Mucosa of gallbladder (tissue), 1 donor: ENCODE results near the gene KCNQ5. TPM values are rescaled to one million over a fixed set of nuclear protein-coding genes. Genes with fewer than 3 reads are reported as not detected.

Experiments used
- DNase-seq: peaks from one replicate; pipeline ENCODE4 v3.0.0-alpha.2; 2020; ENCODE audit warnings: low spot score
- total RNA-seq: library from RNA; stranded (reverse); gene quantifications from one replicate; pipeline ENCODE4 v1.2.1, GENCODE V29; 2021
- donor health status: DM: no; HTN: no; CAD: no.

Gene KCNQ5
- total RNA-seq, 1 donor from 2014 or later: 2.3 TPM

- no peak for DNase-seq
Observed at GRCh38 chr6:73108949-73109348, 487.1 kb downstream of the KCNQ5 start.

- DNase-seq: no peak
Observed at GRCh38 chr6:73109659-73110058, 487.8 kb downstream of the KCNQ5 start.

DNA sequence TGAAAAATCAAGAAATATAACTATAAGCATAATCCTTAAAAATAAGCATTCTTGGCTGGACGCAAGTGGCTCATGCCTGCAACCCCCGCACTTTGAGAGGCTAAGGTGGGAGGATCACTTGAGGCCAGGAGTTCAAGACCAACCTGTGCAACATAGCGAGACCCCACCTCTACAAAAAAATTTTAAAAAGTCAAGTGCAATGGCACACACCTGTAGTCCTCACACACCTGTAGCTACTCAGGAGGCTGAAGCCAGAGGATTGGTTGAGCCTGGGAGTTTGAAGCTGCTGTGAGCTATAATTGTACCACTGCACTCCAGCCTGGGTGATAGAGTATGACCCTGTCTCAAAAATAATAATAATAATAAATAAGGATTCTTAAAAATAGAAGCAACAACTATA lies 494.5 kb downstream of the KCNQ5 start:
- no peak for DNase-seq

DNA sequence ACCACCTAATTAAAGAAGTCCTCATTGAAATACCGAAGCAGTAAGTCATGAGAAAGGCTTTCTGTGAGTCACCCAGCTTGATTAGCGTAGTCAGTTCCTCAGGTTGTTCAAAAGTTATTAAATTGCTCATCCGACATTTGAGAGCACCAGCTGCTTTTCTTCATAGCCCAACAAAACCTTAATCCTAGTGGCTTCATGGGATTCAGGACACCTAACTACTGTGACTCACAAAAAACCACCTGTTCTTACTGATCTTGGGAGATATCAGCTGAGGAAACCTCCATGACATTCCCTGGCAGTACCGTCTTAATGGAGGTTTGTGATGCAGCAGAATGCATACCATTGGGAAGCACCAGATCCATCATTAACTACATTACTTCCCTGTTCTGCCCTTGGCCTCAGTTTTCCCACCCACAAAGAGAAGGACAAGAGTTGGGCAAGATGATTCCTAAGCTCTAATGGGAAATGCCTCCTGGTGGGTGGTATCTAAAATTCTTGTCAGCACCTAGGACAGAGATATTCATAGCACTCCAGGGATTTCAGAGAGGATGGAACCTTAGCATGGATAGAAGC lies 499.6 kb downstream of the KCNQ5 start:
- no peak for DNase-seq

- DNase-seq: no peak
Observed at GRCh38 chr6:73123632-73124329, 501.9 kb downstream of the KCNQ5 start.

GRCh38 chr6:73129653-73130443 lies 508.0 kb downstream of the KCNQ5 start:
- DNase-seq: peak; percentile 75

GRCh38 chr6:73131706-73132105 lies 509.8 kb downstream of the KCNQ5 start:
- no peak for DNase-seq

DNA sequence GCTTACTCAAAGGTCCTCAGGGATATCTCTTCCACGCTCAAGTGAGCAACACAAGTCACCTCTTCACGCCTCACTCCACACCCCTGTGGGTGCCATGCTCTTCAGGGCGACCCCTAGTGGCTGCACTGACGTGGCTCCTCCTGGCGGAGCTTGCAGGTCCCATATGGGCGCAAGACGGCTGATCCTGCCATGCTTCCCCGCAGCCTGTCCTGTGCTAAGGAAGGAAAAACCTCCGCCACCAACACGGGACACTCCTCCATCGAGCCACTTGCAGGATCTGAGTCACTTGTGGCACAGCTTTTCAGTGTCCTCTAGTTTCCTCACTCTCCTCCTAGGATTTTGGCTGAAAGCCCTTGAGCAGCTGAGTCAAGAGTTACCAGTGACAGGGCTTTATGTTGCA lies 512.7 kb downstream of the KCNQ5 start:
- no peak for DNase-seq

DNA sequence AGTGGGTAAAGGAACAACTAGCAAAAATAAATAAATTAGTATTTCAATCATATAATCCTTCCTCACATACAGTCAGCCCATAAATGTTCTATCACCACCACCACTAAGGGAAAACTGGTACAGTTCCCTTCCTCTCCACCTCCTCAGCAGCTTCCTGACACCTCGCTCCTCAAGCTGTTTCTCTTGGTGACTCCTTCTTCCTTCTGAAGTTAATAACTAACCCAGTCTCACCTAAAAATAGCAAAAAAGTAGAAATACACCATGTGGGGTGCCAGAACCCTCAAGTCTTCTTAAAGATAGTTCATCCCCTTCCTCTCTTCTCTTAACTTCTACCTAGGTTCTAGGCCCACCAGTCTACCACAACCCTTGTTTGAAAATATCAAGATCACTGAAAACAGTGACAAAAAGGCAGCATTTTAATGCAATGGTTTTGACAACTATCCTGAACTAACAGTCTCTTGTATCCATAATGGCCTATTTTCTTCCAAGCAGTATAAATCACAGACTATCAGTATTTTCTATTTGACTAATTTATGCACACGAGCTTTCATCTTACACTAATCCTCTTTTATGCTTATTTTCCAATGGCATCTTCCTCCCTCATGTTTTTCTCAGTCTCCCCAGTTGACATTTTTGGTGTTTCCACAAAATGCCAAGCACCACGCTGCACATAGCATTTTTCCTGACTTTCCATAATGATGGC lies 518.0 kb downstream of the KCNQ5 start:
- DNase-seq: no peak

DNA sequence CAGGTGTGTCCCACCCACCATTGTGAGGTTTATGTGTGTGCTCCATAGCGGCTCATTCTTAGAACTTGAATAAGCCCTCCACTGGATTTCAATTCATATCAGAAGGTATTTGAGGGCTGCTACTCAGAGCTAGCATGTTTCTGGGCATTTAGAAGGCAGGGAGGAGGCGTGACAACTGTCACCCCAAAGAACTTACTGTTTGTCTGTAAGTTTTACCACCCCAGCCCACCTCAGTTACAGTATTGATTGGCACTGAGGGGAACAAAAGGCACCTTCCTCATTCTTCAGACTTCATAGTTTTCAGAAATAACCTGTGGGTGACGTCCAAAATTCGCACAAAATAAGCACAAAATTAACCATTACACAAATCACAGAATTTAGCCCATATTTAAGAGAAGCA lies 521.7 kb downstream of the KCNQ5 start:
- DNase-seq: no peak

DNA sequence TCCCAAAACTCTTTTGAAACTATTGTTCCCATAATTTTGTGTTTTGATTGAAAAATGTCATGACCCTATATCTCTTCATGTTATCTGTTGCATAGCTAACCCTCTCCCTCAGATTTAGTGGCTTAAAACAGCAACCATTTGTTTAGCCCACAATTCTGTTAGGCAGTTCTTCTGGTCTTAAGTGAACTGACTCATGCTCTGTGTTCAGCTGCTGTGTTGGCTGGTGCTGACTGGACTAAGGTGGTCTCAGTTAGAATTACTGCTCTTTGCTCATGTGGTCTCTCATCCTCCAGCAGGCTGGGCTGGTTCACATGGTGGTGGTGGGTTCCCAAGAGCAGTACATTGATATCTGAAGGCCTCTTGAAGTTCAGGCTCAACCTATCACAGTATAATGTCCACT lies 522.7 kb downstream of the KCNQ5 start:
- no peak for DNase-seq

DNA sequence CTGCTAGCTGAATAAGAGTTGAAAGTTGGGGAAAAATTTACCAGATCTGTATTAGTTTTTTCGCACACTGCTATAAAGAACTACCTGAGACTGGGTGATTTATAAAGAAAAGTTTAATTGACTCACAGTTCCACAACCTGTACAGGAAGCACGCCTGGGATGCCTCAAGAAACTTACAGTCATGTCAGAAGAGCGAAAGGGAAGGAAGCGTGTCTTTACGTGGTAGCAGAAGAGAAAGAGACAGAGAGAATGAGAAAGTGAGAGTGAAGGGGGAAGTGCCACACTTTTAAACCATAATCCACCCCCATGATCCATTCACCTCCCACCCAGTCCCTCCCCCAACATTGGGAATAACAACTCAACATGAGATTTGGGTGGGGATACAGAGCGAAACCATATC lies 523.8 kb downstream of the KCNQ5 start:
- no peak for DNase-seq

DNA sequence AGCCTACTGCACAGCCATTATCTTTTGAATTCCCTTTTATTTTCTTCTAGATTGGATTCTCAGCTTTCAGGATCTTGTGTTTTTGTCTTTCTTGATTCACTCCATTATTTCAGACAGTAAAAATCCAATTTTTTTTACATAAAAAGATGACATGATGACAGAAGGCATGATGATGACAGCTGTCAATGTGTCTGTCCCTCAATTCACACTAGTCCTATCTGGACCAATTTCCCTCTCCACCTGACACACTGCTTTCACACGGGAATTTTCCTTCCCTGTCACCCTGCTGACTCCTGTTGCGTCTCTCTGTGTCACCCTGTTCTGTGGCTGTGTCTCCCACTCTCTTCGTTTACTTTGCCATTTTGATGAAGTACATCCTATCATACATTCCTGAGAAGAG lies 529.9 kb downstream of the KCNQ5 start:
- DNase-seq: no peak

DNA sequence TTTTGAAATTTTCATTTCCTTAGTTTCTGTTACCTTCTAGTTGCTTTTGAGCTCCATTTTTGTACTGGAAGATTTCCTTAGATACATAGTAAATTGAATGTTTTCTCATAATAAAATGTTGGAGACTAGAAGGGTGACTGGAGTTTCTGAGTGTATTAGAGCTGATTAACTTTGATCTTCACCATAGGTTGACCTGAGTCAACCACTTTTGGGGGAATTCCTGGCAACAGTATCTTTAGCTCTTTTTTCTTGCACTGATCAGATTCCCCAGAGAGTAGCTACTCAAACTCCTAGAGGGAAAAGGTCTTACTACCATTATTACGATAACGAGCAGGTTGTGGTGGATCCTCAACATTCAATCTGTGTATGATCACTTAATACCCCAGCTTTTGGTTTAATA lies 530.7 kb downstream of the KCNQ5 start:
- no peak for DNase-seq

- no peak for DNase-seq
Observed at GRCh38 chr6:73152966-73153757, 531.3 kb downstream of the KCNQ5 start.

DNA sequence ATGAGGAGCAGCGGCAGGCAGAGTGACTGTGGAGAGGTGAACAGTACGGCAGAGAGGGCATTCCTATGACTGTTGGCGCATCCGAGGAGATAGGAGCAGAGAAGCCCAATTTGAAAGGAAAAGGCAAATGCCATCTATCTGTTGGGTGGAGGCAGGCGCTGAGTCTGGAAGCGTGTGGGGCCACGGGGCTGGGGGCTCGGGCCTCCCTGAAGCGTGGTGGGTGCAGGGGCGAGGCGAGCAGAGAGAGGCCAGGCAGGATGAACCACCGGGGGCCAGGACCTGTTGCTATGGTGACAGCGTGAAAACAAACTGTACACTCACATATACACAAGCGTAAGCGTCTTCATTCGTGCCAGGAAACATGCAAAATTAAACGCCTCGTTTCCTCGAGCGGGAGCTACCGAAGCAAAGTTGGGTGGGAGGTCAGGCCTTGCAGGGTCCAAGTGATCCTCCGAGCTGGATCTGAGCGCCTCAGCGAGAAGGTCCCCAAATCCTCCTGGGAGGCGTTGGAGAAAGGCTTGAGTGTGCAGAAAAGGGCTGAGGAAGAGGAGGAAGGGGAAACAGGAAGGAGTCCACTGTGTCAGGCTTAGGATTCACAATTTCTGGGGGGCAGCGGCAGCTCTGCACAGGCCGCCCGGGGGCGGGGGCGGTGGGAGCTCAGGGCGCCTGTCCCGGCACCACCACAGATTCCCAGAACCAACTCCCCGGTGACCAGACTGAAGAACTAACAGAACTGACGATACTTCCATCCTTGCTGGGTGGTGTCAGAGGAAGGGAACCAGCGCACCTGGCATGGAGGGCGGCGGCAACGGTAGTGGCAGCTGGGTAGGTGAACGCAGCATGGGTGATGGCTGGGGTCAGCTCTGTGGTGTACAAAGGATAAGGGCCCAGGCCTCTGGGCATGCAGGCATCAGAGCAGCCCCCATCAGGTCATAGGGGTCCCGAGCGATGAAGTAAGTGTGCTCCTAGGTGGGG lies 535.2 kb downstream of the KCNQ5 start:
- DNase-seq: no peak

DNA sequence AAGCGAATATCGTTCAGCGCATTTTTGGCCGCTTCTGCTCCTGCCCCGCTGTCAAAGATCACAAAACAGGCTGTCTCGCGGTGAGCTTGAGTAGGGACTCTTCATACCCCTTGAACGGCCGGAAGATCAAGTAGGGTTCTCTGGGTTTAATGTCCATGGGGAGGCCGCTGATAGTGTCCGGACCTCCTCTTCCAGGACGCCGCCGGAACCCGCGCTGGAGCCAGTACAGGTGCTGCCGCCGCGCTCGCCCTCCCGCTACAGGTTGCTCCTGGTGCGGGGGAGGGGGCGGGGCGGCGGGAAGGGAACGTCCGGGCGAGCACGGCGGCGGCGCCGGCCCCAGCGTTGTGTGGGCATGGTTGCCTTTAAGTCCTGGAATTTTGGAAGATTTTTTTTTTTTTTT lies 536.0 kb downstream of the KCNQ5 start:
- DNase-seq: no peak

DNA sequence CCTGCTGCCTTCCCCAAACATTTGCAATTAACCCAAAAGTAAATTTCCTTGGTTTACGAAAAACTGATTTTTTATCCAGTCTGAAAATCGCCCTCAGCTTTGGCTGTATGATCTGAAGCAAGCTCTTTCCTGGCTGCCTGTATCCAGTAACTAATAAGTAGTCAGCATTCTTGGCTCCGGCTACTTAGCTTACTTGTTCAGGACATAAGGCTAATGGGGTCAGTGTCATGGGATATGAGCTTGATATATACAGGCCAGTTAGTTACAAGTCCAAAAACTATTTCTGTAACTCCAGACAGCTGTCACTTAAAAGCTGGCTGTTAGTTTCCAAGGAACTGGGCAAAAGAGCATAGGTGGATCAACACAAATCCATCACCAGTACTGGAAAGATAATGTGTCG lies 547.2 kb downstream of the KCNQ5 start:
- DNase-seq: no peak

DNA sequence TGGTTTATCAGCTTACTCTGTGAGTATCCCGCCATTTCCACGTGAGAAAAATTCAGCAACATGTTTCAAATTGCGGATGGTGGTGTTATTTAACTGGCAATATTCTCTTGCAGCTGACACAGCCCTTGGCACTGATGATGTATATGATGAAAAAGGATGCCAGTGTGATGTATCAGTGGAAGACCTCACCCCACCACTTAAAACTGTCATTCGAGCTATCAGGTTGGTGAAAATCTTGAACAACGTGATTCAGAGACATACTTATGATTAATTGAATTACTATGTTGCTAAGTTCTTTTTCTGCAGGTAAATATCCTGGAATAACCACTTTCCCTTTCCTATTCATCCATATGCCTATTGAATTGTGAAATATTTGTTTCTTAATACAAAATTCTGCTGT lies 547.8 kb downstream of the KCNQ5 start:
- DNase-seq: no peak

DNA sequence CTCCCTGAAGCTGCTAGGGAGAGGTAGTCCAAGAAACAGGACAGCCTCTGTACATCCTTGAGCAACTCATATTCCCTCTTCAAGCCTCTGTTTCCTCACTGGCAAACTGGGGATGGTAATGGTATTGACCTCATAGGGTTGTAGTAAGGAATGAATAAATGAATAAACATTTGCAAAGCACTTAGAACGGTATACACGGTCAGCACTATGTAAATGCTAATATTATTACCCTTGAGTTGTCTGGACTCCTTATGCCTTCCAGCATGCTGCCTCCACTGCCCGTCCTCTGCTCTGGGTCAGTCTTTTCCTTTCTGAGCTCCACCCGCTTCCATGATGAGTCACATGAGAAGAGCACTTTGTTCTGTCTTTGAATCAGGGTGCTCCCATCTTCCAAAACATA lies 552.8 kb downstream of the KCNQ5 start:
- DNase-seq: no peak
